ENCODE measurements around the gene WNT7A. TPM values are rescaled to one million over a fixed set of nuclear protein-coding genes. Genes with fewer than 3 reads are reported as not detected.

WNT7A gene
- total RNA-seq, 3 donors from 2014 or later, result not detected

DNA sequence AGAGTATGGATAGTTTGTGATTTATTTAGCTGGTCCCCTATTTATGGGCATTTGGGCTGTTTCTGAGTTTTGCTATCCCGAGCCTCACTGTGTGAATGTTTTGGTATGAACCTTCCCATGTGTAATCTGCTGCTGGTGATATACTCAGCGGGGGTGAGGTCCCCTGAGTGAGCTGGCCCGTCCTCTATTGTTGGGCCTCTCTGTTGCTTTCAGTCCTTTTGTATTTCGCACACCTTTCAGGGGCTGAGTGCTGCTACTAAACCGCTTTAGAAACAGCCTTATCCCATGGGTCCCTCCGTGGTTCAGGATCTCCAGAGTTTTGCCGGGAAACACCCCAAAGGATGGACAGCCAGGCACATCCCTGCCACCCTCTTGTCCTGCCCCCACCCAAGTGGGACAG lies 94.5 kb downstream of the WNT7A start:
- TF ChIP-seq POLR2AphosphoS5 (IDR thresholded peaks at IDR 0.05), result no peak
- no peak for TF ChIP-seq POLR2A (IDR thresholded peaks at IDR 0.05)
- TF ChIP-seq, protein P1, sequence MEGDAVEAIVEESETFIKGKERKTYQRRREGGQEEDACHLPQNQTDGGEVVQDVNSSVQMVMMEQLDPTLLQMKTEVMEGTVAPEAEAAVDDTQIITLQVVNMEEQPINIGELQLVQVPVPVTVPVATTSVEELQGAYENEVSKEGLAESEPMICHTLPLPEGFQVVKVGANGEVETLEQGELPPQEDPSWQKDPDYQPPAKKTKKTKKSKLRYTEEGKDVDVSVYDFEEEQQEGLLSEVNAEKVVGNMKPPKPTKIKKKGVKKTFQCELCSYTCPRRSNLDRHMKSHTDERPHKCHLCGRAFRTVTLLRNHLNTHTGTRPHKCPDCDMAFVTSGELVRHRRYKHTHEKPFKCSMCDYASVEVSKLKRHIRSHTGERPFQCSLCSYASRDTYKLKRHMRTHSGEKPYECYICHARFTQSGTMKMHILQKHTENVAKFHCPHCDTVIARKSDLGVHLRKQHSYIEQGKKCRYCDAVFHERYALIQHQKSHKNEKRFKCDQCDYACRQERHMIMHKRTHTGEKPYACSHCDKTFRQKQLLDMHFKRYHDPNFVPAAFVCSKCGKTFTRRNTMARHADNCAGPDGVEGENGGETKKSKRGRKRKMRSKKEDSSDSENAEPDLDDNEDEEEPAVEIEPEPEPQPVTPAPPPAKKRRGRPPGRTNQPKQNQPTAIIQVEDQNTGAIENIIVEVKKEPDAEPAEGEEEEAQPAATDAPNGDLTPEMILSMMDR (IDR thresholded peaks at IDR 0.05), result no peak
- DNase-seq (ENCODE audit: low spot score in 2 of 2), result no peak
- intact Hi-C loops (cut with DNase I; ENCODE audit: low total_unique reads), result no loop called here
- Histone ChIP-seq H3K27me3 (peaks cover 0 to 14% of the 10 kb centered on the region in 2 donors), H3K36me3 (no peaks in the 10 kb centered on the region), H3K4me1 (no peaks in the 10 kb centered on the region), H3K9me3 (no peaks in the 10 kb centered on the region), H3K27ac (no peak overlapping the region), H3K4me3 (no peak overlapping the region)

DNA sequence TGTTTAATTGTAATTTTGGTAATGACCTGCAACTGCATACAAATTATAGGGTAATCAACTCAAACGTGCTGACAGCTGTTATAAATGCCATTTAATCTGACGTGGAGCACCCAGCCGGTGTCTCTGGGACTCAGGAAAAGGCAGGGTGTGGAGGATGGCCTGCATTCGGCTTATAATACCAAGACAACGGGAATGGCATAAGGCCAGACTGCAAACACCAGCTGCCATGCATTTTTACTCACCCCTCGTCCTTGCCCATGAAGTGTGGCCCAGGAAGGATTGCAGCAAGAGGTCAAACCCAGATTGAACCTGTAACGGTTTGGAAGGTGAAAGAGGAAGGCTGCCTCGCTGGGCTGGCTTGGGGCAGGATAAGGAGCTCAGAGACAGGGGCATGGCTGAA lies 96.4 kb downstream of the WNT7A start:
- TF ChIP-seq, protein P1 (IDR thresholded peaks at IDR 0.05), result no peak
- no peak for TF ChIP-seq POLR2AphosphoS5 (IDR thresholded peaks at IDR 0.05)
- TF ChIP-seq POLR2A (IDR thresholded peaks at IDR 0.05), result no peak
- no peaks in the 10 kb centered on the region for H3K36me3 ChIP-seq

DNA sequence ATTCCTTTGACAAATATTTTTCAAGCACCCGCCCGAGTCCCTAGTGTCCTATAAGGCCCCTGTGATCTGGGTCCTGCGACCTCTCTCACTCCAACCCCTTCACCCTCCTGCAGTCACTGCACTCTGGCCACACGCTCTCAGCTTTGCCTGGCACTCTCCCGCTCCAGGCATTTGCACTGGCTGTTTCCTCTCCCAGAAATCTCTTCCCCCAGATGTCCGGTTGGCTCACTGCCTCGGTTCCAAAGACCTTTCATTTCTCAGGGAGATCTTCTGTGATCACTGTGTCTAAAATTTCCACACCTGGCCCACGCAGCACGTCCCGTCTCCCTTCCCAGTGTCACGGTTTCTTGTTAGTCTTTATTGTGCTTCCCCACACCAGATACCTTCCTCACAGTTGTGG lies 97.4 kb downstream of the WNT7A start:
- DNase-seq (ENCODE audit: low spot score in 2 of 2), result peak in 1 of 2 donors; percentile 49
- peak overlapping the region in 1 of 3 donors; percentile 4 for H3K4me3 ChIP-seq

More for the DNA sequence above, 96.4 kb downstream of the WNT7A start:
- H3K4me3 ChIP-seq, result no peak overlapping the region
- intact Hi-C loops (cut with DNase I; ENCODE audit: low total_unique reads), result no loop called here
- no peaks in the 10 kb centered on the region for H3K9me3 ChIP-seq
- H3K27me3 ChIP-seq, result peaks cover 0 to 10% of the 10 kb centered on the region in 2 donors
- no peak overlapping the region for H3K27ac ChIP-seq
- DNase-seq (ENCODE audit: low spot score in 2 of 2), result peak in 1 of 2 donors; percentile 7
- H3K4me1 ChIP-seq, result no peaks in the 10 kb centered on the region

DNA sequence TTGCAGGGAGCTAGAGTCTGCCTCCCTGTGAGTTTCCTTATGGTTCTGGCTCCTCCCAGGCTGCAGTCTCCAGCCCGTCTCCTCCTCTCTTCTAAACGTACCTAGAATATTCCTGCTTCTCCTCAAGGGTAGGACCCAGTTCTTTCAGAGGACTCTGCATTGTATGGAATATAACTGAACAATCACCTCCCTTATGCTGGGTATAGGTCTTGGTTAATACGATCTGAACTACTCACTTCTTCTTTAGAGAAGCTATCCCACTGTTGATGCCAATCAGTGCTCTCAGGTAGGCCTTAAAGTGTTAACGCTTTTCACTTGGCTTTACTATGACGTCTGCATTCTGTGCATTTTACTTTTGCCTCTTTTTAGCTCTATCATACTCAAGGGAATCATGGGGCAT lies 98.5 kb downstream of the WNT7A start:
- no peak overlapping the region for H3K27ac ChIP-seq
- no peak for DNase-seq (ENCODE audit: low spot score in 2 of 2)
- no peak overlapping the region for H3K4me3 ChIP-seq
- intact Hi-C loops (cut with DNase I; ENCODE audit: low total_unique reads), result no loop called here
- H3K4me1 ChIP-seq, result no peaks in the 10 kb centered on the region
- no peaks in the 10 kb centered on the region for H3K9me3 ChIP-seq
- peaks cover 0 to 3% of the 10 kb centered on the region in 2 donors for H3K27me3 ChIP-seq
- TF ChIP-seq POLR2AphosphoS5 (IDR thresholded peaks at IDR 0.05) (no peak), POLR2A (IDR thresholded peaks at IDR 0.05) (no peak)
- TF ChIP-seq, protein P1 (IDR thresholded peaks at IDR 0.05), result no peak
- no peaks in the 10 kb centered on the region for H3K36me3 ChIP-seq

More for the DNA sequence above, 97.4 kb downstream of the WNT7A start:
- no peaks in the 10 kb centered on the region for H3K36me3 ChIP-seq
- no peak overlapping the region for H3K27ac ChIP-seq
- H3K4me1 ChIP-seq, result no peaks in the 10 kb centered on the region
- intact Hi-C loops (cut with DNase I; ENCODE audit: low total_unique reads), result no loop called here
- no peaks in the 10 kb centered on the region for H3K9me3 ChIP-seq
- peaks cover 0 to 3% of the 10 kb centered on the region in 2 donors for H3K27me3 ChIP-seq
- TF ChIP-seq POLR2AphosphoS5 (IDR thresholded peaks at IDR 0.05), result no peak

DNA sequence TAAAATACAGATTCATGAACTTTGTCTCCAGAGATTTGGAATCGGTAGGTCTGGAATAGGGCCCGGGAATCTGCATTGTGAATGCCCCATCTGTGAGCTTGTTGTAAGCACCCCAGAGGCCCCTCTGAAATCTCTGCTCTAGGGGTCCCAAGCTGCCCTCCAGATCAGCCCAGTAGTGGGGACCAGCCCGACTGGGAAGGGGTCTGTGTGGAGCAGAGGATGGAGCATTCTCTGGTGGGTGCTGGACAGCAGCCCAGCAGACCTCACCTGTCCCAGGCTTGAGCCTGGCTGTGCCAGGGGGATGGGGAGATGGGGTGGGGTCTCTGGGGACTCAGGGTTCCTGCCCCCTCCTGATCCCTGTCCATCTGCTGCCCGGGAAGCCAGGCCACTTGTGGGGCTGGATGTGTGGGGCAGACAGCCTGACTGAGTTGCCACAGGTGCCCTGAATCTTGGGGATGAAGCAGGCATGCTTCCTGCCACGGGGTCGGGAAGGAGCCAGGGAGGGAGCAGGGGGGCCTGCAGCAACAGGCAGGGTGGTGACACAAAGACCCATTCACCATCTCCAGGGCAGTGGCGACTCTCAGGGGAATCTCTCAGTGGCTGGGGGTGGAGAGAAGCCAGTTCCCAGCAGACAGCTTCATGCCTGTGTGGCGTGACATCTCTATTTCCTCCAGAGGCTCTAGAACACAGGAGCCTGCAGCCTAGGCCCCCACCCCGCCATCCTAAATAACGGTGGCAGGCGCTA lies 99.3 kb downstream of the WNT7A start:
- Histone ChIP-seq H3K36me3 (no peaks in the 10 kb centered on the region), H3K27ac (no peak overlapping the region), H3K4me1 (no peaks in the 10 kb centered on the region), H3K9me3 (no peaks in the 10 kb centered on the region), H3K4me3 (no peak overlapping the region), H3K27me3 (peaks cover 0 to 3% of the 10 kb centered on the region in 2 donors)
- intact Hi-C loops (cut with DNase I; ENCODE audit: low total_unique reads), result no loop called here
- no peak for TF ChIP-seq POLR2AphosphoS5 (IDR thresholded peaks at IDR 0.05)
- TF ChIP-seq POLR2A (IDR thresholded peaks at IDR 0.05), result no peak
- TF ChIP-seq, protein P1 (IDR thresholded peaks at IDR 0.05), result no peak
- peak in 1 of 2 donors; percentile 31 for DNase-seq (ENCODE audit: low spot score in 2 of 2)

All from breast epithelium (tissue), 4 donors.